Neural progenitor cell (in vitro differentiated cells): ENCODE data around the gene PARD3B. TPM values are rescaled to one million over a fixed set of nuclear protein-coding genes. Genes with fewer than 3 reads are reported as not detected.
A peak's percentile ranks its signal among the peaks of the same experiment; 100 is the strongest.

Source experiments
- DNase-seq: peaks from one replicate; pipeline ENCODE4 v3.0.0-alpha.2; 2016; ENCODE audit warnings: low spot score
- H2AFZ ChIP-seq: fragments of 200-600 bp; sonication (generic); replicated peaks from 2 replicates; pipeline ENCODE4 v1.6.1; 2016; ENCODE audit warnings: antibody characterized with exemption
- H3F3A ChIP-seq: fragments of 200-600 bp; sonication (generic); 2 replicates; pipeline ENCODE4 v1.6.1; 2016; ENCODE audit warnings: antibody characterized with exemption, low read depth
- H3K27ac ChIP-seq: fragments of 200-600 bp; sonication (generic); 2 replicates; pipeline ENCODE4 v1.5.1; 2016; ENCODE audit warnings: mild to moderate bottlenecking
- H3K27me3 ChIP-seq: fragments of 200-600 bp; sonication (generic); 2 replicates; pipeline ENCODE4 v1.6.1; 2016; ENCODE audit warnings: mild to moderate bottlenecking, moderate library complexity
- H3K36me3 ChIP-seq: fragments of 200-600 bp; sonication (generic); 2 replicates; pipeline ENCODE4 v1.5.1; 2016
- H3K4me1 ChIP-seq: fragments of 200-600 bp; sonication (generic); 2 replicates; pipeline ENCODE4 v1.6.1; 2016; ENCODE audit warnings: mixed run types
- H3K4me2 ChIP-seq: fragments of 200-600 bp; sonication (generic); 2 replicates; pipeline ENCODE4 v1.6.1; 2016
- H3K4me3 ChIP-seq: fragments of 200-600 bp; sonication (generic); 2 replicates; pipeline ENCODE4 v1.5.1; 2016
- H3K79me2 ChIP-seq: fragments of 200-600 bp; sonication (generic); 2 replicates; pipeline ENCODE4 v1.6.1; 2016; ENCODE audit warnings: low read depth
- H3K9ac ChIP-seq: fragments of 200-600 bp; sonication (generic); 2 replicates; pipeline ENCODE4 v1.6.1; 2016
- H3K9me3 ChIP-seq: fragments of 200-600 bp; sonication (generic); 2 replicates; pipeline ENCODE4 v1.5.1; 2016; ENCODE audit warnings: low read depth
- H4K20me1 ChIP-seq: fragments of 200-600 bp; sonication (generic); 2 replicates; pipeline ENCODE4 v1.6.1; 2016; ENCODE audit warnings: low read depth
- H3K27ac Mint-ChIP-seq: 3 replicates; pipeline ENCODE4 v1.8.0; 2021; ENCODE audit warnings: mixed read lengths
- H3K27me3 Mint-ChIP-seq: 2 replicates; pipeline ENCODE4 v1.8.0; 2022; ENCODE audit warnings: low read depth, mild to moderate bottlenecking, inconsistent platforms, moderate library complexity, mixed read lengths; ENCODE audit not compliant: insufficient read depth
- H3K36me3 Mint-ChIP-seq: 3 replicates; pipeline ENCODE4 v1.8.0; 2021; ENCODE audit warnings: mixed read lengths
- H3K4me1 Mint-ChIP-seq: 3 replicates; pipeline ENCODE4 v1.8.0; 2021; ENCODE audit warnings: mixed read lengths
- H3K4me3 Mint-ChIP-seq: 3 replicates; pipeline ENCODE4 v1.8.0; 2021; ENCODE audit warnings: mild to moderate bottlenecking, moderate library complexity, mixed read lengths
- H3K9me3 Mint-ChIP-seq: 3 replicates; pipeline ENCODE4 v1.8.0; 2020; ENCODE audit warnings: mixed read lengths
- CTCF ChIP-seq: fragments of 200-600 bp; sonication (generic); IDR thresholded peaks from 2 replicates; pipeline ENCODE4 v1.5.1; 2017; ENCODE audit warnings: antibody characterized with exemption, mild to moderate bottlenecking
- EZH2 ChIP-seq: fragments of 200-600 bp; sonication (generic); IDR thresholded peaks from 2 replicates; pipeline ENCODE4 v1.6.1; 2017; ENCODE audit warnings: antibody characterized with exemption, mild to moderate bottlenecking, moderate library complexity
- EZH2phosphoT487 ChIP-seq: fragments of 200-600 bp; sonication (generic); IDR thresholded peaks from 2 replicates; pipeline ENCODE4 v1.6.1; 2017; ENCODE audit warnings: antibody characterized with exemption
- total RNA-seq: library from RNA; depleted of rRNA; stranded (reverse); fragments of >200 nt; gene quantifications from 2 replicates; pipeline ENCODE4 v1.2.3, GENCODE V29; 2015; ENCODE audit warnings: low replicate concordance

PARD3B gene
- total RNA-seq, 1 donor from 2014 or later: 8.4 TPM

GRCh38 chr2:204972606-204973336, 427.5 kb downstream of the PARD3B start:
- Histone ChIP-seq H3K4me1 (peaks cover 36% of the 10 kb centered on the region), H3K36me3 (no peaks in the 10 kb centered on the region), H3K4me3 (no peak overlapping the region), H3K9me3 (no peaks in the 10 kb centered on the region), H3K9ac (no peak overlapping the region), H2AFZ (peak overlapping the region; percentile 65), H3F3A (peaks cover 16% of the 10 kb centered on the region), H3K27ac (peak overlapping the region; percentile 83), H3K27me3 (no peaks in the 10 kb centered on the region), H3K79me2 (no peaks in the 10 kb centered on the region), H3K4me2 (peak overlapping the region; percentile 60), H4K20me1 (no peaks in the 10 kb centered on the region)
- Mint-ChIP-seq H3K27me3 (no peaks in the 10 kb centered on the region), H3K4me1 (peaks cover 50% of the 10 kb centered on the region), H3K4me3 (peak overlapping the region; percentile 59), H3K27ac (peak overlapping the region; percentile 93), H3K36me3 (no peaks in the 10 kb centered on the region), H3K9me3 (no peaks in the 10 kb centered on the region)
- TF ChIP-seq EZH2: no peak
- no peak for TF ChIP-seq CTCF
- TF ChIP-seq EZH2phosphoT487: no peak
- DNase-seq: peak; percentile 21

- Mint-ChIP-seq H3K27me3 (no peaks in the 10 kb centered on the region), H3K27ac (peak overlapping the region; percentile 91), H3K4me3 (peak overlapping the region; percentile 4), H3K36me3 (no peaks in the 10 kb centered on the region), H3K4me1 (peaks cover 50% of the 10 kb centered on the region), H3K9me3 (no peaks in the 10 kb centered on the region)
- Histone ChIP-seq H3K27ac (no peak overlapping the region), H3K4me2 (peak overlapping the region; percentile 60), H3F3A (peaks cover 18% of the 10 kb centered on the region), H3K79me2 (no peaks in the 10 kb centered on the region), H3K9ac (no peak overlapping the region), H4K20me1 (no peaks in the 10 kb centered on the region), H3K4me1 (peaks cover 42% of the 10 kb centered on the region), H3K4me3 (no peak overlapping the region), H3K9me3 (no peaks in the 10 kb centered on the region), H3K36me3 (no peaks in the 10 kb centered on the region), H3K27me3 (no peaks in the 10 kb centered on the region), H2AFZ (peak overlapping the region; percentile 31)
- no peak for DNase-seq
- TF ChIP-seq EZH2phosphoT487: no peak
- no peak for TF ChIP-seq EZH2
- TF ChIP-seq CTCF: no peak
These were observed 428.3 kb downstream of the PARD3B start for GRCh38 chr2:204973616-204974015.

GRCh38 chr2:204974487-204974886, 429.2 kb downstream of the PARD3B start:
- Histone ChIP-seq H3K27me3 (no peaks in the 10 kb centered on the region), H3K4me3 (no peak overlapping the region), H3K36me3 (no peaks in the 10 kb centered on the region), H3F3A (peaks cover 18% of the 10 kb centered on the region), H3K4me1 (peaks cover 42% of the 10 kb centered on the region), H2AFZ (no peak overlapping the region), H3K4me2 (no peak overlapping the region), H3K9ac (no peak overlapping the region), H4K20me1 (no peaks in the 10 kb centered on the region), H3K9me3 (no peaks in the 10 kb centered on the region), H3K79me2 (no peaks in the 10 kb centered on the region), H3K27ac (no peak overlapping the region)
- no peak overlapping the region for H3K27ac Mint-ChIP-seq
- H3K27me3 Mint-ChIP-seq: no peaks in the 10 kb centered on the region
- H3K9me3 Mint-ChIP-seq: peaks cover 2% of the 10 kb centered on the region
- no peak for TF ChIP-seq EZH2
- no peak for TF ChIP-seq EZH2phosphoT487
- TF ChIP-seq CTCF: no peak
- H3K4me1 Mint-ChIP-seq: peaks cover 50% of the 10 kb centered on the region
- H3K36me3 Mint-ChIP-seq: no peaks in the 10 kb centered on the region
- H3K4me3 Mint-ChIP-seq: no peak overlapping the region
- no peak for DNase-seq
